ELR (cell line): Measurements from ENCODE around the gene FN1.
A peak's percentile ranks its signal among the peaks of the same experiment; 100 is the strongest.
"Not testable (repeated sequence)": the region's sequence is repeated elsewhere in the genome, so short reads cannot be mapped to it uniquely, and the experiment has no call there.

Source experiments
- DNase-seq: peaks from one replicate; pipeline ENCODE4 v3.0.0-alpha.2; 2015; ENCODE audit warnings: low read depth

Gene FN1

GRCh38 chr2:215422676-215423075 lies 13.2 kb downstream of the FN1 start:
- no peak for DNase-seq

GRCh38 chr2:215421859-215422461 lies 13.9 kb downstream of the FN1 start:
- DNase-seq = no peak

- DNase-seq = no peak
Observed at GRCh38 chr2:215420471-215420935, 15.4 kb downstream of the FN1 start.

GRCh38 chr2:215419769-215420470 lies 15.9 kb downstream of the FN1 start:
- no peak for DNase-seq

GRCh38 chr2:215419113-215419512 lies 16.8 kb downstream of the FN1 start:
- no peak for DNase-seq

- DNase-seq = no peak
Observed at GRCh38 chr2:215418064-215418963, 17.6 kb downstream of the FN1 start.

- no peak for DNase-seq
Observed at GRCh38 chr2:215417400-215417951, 18.4 kb downstream of the FN1 start.

GRCh38 chr2:215416656-215417055 lies 19.2 kb downstream of the FN1 start:
- no peak for DNase-seq

- DNase-seq = no peak
Observed at GRCh38 chr2:215415820-215416577, 19.9 kb downstream of the FN1 start.

- DNase-seq = no peak
Observed at GRCh38 chr2:215415218-215415617, 20.6 kb downstream of the FN1 start.

- DNase-seq = no peak
Observed at GRCh38 chr2:215414674-215415073, 21.2 kb downstream of the FN1 start.

GRCh38 chr2:215413974-215414373 lies 21.9 kb downstream of the FN1 start:
- no peak for DNase-seq

- DNase-seq = no peak
Observed at GRCh38 chr2:215413484-215413777, 22.4 kb downstream of the FN1 start.

- no peak for DNase-seq
Observed at GRCh38 chr2:215411941-215412743, 23.7 kb downstream of the FN1 start.

- DNase-seq = peak; percentile 98
Observed at GRCh38 chr2:215410932-215411285, 25.0 kb downstream of the FN1 start.

- not testable (repeated sequence) for DNase-seq
Observed at GRCh38 chr2:215410181-215410931, 25.5 kb downstream of the FN1 start.

GRCh38 chr2:215409331-215410127 lies 26.3 kb downstream of the FN1 start:
- DNase-seq = peak; percentile 45

- not testable (repeated sequence) for DNase-seq
Observed at GRCh38 chr2:215408441-215408840, 27.4 kb downstream of the FN1 start.

GRCh38 chr2:215407590-215408264 lies 28.1 kb downstream of the FN1 start:
- DNase-seq = no peak
